Lower lobe of right lung (tissue), 2 donors: ENCODE results near the gene ROR1. TPM values are rescaled to one million over a fixed set of nuclear protein-coding genes. Genes with fewer than 3 reads are reported as not detected.

Experiments used
- ATAC-seq, 2 donors: fragments of 200-7000 bp; cut with Tn5 transposase; one replicate each; pipeline ENCODE4 v1.9.1; 2020 to 2022; ENCODE audit warnings: mild to moderate bottlenecking in 2 of 2, moderate library complexity in 2 of 2
- DNase-seq: peaks from one replicate; pipeline ENCODE4 v3.0.0-alpha.2; 2020
- H3K27ac ChIP-seq: fragments of 200-600 bp; one replicate; pipeline ENCODE4 v1.8.0; 2022
- H3K27me3 ChIP-seq: fragments of 200-600 bp; one replicate; pipeline ENCODE4 v1.8.0; 2022; ENCODE audit warnings: low read depth
- H3K36me3 ChIP-seq: fragments of 200-600 bp; one replicate; pipeline ENCODE4 v1.8.0; 2022; ENCODE audit warnings: mild to moderate bottlenecking
- H3K4me1 ChIP-seq: fragments of 200-600 bp; one replicate; pipeline ENCODE4 v1.8.0; 2022
- H3K4me3 ChIP-seq: fragments of 200-600 bp; one replicate; pipeline ENCODE4 v1.8.0; 2022; ENCODE audit warnings: mild to moderate bottlenecking
- H3K9me3 ChIP-seq: fragments of 200-600 bp; one replicate; pipeline ENCODE4 v1.8.0; 2022
- intact Hi-C: fragments of 100-400 bp; cut with DNase I; formaldehyde crosslinking; loops from one replicate; pipeline ENCODE4 v1.11.0; 2022
- total RNA-seq: library from RNA; stranded (reverse); fragmentation: NEBNext Ultra II Directional; extraction: Animal tissue kit (Norgen Biotek cat#: 25700); gene quantifications from one replicate; pipeline ENCODE4 v1.2.1, GENCODE V29; 2021
- TF ChIP-seq, protein P1 (sequence below): fragments of 200-600 bp; IDR thresholded peaks from one replicate; pipeline ENCODE4 v1.8.0; 2022; ENCODE audit warnings: antibody characterized with exemption, mild to moderate bottlenecking
- donor health status: DM: no; HTN: yes; CAD: no; lungs with severe emphysema.

ROR1 gene
- total RNA-seq, 1 donor from 2014 or later, result 15.8 TPM

DNA sequence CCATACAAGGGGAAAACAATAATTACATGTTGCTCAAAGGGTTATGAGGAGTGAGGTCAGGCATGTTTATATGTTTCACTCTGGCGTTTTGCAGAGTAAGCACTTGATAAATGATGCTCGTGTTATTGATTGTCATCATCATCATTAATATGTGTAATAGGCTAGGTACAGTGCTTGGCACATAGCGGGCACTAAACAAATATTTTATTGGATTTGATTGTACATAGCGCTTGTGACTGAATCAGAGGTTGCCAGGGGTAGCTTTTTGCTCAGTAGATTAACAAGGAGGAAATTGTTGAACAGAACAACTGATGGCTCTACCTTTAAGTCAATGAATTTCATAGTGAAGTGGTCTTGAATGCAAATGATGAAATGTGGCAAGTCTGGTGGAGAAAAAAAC is 91.7 kb downstream of the ROR1 start:
- H3K27me3 ChIP-seq, result no peaks in the 10 kb centered on the region
- H3K36me3 ChIP-seq, result no peaks in the 10 kb centered on the region
- H3K27ac ChIP-seq, result no peak overlapping the region
- no peaks in the 10 kb centered on the region for H3K4me1 ChIP-seq
- no peaks in the 10 kb centered on the region for H3K9me3 ChIP-seq
- intact Hi-C loops, result no loop called here
- DNase-seq (no peak), ATAC-seq (no peak)
- no peak overlapping the region for H3K4me3 ChIP-seq
- TF ChIP-seq, protein P1, sequence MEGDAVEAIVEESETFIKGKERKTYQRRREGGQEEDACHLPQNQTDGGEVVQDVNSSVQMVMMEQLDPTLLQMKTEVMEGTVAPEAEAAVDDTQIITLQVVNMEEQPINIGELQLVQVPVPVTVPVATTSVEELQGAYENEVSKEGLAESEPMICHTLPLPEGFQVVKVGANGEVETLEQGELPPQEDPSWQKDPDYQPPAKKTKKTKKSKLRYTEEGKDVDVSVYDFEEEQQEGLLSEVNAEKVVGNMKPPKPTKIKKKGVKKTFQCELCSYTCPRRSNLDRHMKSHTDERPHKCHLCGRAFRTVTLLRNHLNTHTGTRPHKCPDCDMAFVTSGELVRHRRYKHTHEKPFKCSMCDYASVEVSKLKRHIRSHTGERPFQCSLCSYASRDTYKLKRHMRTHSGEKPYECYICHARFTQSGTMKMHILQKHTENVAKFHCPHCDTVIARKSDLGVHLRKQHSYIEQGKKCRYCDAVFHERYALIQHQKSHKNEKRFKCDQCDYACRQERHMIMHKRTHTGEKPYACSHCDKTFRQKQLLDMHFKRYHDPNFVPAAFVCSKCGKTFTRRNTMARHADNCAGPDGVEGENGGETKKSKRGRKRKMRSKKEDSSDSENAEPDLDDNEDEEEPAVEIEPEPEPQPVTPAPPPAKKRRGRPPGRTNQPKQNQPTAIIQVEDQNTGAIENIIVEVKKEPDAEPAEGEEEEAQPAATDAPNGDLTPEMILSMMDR, result no peak

DNA sequence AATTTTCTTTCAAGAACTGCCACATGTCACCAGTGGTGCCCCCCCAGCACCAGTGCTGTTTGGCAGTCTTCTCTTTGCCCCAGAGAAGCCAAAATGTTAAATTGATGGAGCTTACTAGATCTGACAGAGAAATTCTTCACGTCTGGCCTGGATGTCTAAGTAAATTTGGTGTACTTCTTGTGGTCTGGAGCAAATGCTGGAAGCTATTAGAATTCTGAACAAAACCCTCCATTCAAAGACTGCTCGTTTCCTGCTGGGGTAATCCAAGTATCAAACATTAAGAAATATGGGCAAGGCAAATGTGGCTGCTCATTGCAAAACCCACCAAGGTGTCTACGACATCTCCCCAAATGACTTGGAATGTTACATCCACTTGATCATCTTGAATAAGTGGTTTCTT is 92.3 kb downstream of the ROR1 start:
- Histone ChIP-seq H3K4me1 (no peaks in the 10 kb centered on the region), H3K27ac (no peak overlapping the region), H3K36me3 (no peaks in the 10 kb centered on the region), H3K9me3 (no peaks in the 10 kb centered on the region), H3K27me3 (no peaks in the 10 kb centered on the region), H3K4me3 (no peak overlapping the region)
- intact Hi-C loops, result no loop called here
- TF ChIP-seq, protein P1, result no peak
- ATAC-seq (no peak), DNase-seq (no peak)

DNA sequence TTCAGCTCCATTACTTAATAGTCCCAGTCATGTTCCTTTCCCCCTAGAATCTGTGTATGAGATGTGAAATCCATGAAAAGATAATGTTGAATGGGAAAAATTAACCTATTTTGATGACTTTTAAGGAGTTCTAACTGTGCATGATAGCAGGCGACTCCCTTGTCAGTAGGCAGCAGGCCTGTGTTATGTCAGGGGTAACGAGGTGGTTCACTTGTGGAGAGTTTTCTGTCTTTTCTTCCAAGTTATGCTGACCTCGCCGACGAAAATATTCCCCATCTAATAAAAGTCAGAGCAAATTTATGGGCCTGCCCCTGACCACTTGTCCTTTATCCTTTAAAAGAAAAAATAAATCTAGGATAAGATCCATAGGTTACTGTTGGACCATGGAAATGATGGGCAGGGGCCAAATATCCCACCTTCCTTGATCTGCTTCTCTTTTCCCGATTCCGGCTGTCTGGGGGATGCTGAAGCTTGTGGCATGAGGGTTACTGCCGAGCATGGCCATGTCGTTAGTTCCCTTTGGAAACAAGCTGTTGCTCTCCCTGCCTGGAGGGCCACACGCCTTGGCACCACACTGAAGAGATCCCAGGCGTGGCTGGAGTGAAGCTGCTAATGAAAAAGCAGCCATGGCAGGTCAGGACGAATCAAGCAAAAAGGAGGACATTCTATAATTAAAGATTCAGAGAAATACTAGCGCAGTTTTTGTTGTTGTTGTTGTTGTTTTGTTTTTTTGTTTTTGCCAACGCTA is 93.8 kb downstream of the ROR1 start:
- ATAC-seq (no peak), DNase-seq (no peak)
- no peaks in the 10 kb centered on the region for H3K9me3 ChIP-seq

DNA sequence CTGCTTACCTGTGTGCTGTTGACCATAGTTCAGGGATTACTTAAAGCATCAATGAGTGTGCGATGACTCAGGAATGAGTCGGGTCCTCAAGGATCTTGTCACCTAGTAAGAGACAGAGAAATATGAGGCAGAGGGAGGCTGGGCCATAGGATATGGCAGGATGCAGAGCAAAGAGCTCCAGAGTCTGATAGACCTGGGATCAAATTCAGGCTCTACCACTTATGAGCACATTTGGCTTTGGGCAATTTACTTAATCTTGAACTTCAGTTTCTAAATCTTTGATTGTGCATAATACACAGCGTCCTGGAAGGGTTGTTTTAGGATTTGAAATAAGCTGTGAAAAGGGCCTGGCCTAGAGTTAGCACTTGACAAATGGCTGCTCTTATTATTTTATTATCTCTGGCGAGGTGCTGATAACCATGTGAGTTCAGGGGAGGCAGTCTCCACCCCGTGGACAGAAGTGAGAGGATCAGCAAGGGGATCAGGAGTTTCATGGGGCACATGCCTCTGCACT is 94.5 kb downstream of the ROR1 start:
- DNase-seq (no peak), ATAC-seq (peak in 1 of 2 donors; percentile 35)
- intact Hi-C loops, result no loop called here
- Histone ChIP-seq H3K4me1 (no peaks in the 10 kb centered on the region), H3K36me3 (no peaks in the 10 kb centered on the region), H3K27ac (no peak overlapping the region), H3K4me3 (no peak overlapping the region), H3K9me3 (no peaks in the 10 kb centered on the region), H3K27me3 (no peaks in the 10 kb centered on the region)
- TF ChIP-seq, protein P1, result no peak

More for the DNA sequence above, 93.8 kb downstream of the ROR1 start:
- Histone ChIP-seq H3K4me3 (no peak overlapping the region), H3K36me3 (no peaks in the 10 kb centered on the region), H3K4me1 (no peaks in the 10 kb centered on the region), H3K27me3 (no peaks in the 10 kb centered on the region), H3K27ac (no peak overlapping the region)
- TF ChIP-seq, protein P1, result no peak
- intact Hi-C loops, result no loop called here

DNA sequence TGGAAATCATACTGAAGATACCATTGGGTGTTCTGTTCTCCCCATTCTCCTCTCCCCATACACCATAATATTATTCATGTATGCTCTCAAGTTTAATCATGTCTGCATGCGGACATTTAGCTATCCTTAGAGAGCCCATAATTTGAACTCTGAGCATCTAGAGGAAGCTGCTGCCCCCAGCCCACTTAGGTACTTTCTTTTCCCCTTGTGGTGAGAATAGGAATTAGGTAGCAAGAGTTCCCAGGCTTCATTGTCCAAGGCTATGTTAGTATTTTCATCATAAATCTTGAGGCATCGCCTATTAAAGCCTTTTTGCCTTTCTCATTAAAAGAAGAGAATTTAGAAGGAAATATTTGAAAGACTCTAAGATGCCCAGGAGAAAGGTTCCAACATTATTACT is 96.3 kb downstream of the ROR1 start:
- intact Hi-C loops, result no loop called here
- no peaks in the 10 kb centered on the region for H3K9me3 ChIP-seq
- H3K4me1 ChIP-seq, result no peaks in the 10 kb centered on the region
- DNase-seq, result no peak
- TF ChIP-seq, protein P1, result no peak
- H3K36me3 ChIP-seq, result no peaks in the 10 kb centered on the region
- no peak overlapping the region for H3K27ac ChIP-seq
- no peak overlapping the region for H3K4me3 ChIP-seq
- no peak for ATAC-seq
- H3K27me3 ChIP-seq, result no peaks in the 10 kb centered on the region
